Measurements from ENCODE around the gene RHOD. TPM values are rescaled to one million over a fixed set of nuclear protein-coding genes. Genes with fewer than 3 reads are reported as not detected.

The RHOD gene
- total RNA-seq, 4 donors from 2014 or later: 27.8 to 85.2 (median 56.8) TPM

GRCh38 chr11:67031791-67032561 is 24.7 kb upstream of the RHOD start:
- no peak for DNase-seq
- Histone ChIP-seq H3K9me3 (no peaks in the 10 kb centered on the region), H3K36me3 (no peaks in the 10 kb centered on the region), H3K4me3 (replicated peaks in 1 of 3) (no peak overlapping the region), H3K27me3 (no peaks in the 10 kb centered on the region), H3K27ac (no peak overlapping the region), H3K4me1 (peaks cover 0 to 11% of the 10 kb centered on the region in 2 donors)
- intact Hi-C loops (cut with DNase I): no loop called here
- TF ChIP-seq, protein P1, sequence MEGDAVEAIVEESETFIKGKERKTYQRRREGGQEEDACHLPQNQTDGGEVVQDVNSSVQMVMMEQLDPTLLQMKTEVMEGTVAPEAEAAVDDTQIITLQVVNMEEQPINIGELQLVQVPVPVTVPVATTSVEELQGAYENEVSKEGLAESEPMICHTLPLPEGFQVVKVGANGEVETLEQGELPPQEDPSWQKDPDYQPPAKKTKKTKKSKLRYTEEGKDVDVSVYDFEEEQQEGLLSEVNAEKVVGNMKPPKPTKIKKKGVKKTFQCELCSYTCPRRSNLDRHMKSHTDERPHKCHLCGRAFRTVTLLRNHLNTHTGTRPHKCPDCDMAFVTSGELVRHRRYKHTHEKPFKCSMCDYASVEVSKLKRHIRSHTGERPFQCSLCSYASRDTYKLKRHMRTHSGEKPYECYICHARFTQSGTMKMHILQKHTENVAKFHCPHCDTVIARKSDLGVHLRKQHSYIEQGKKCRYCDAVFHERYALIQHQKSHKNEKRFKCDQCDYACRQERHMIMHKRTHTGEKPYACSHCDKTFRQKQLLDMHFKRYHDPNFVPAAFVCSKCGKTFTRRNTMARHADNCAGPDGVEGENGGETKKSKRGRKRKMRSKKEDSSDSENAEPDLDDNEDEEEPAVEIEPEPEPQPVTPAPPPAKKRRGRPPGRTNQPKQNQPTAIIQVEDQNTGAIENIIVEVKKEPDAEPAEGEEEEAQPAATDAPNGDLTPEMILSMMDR (IDR thresholded peaks at IDR 0.05): no peak
- TF ChIP-seq POLR2A (IDR thresholded peaks at IDR 0.05): no peak
- WGBS, 2 donors: 83 to 84% methylated on average over 19 to 23 of the region's 23 CpGs

DNA sequence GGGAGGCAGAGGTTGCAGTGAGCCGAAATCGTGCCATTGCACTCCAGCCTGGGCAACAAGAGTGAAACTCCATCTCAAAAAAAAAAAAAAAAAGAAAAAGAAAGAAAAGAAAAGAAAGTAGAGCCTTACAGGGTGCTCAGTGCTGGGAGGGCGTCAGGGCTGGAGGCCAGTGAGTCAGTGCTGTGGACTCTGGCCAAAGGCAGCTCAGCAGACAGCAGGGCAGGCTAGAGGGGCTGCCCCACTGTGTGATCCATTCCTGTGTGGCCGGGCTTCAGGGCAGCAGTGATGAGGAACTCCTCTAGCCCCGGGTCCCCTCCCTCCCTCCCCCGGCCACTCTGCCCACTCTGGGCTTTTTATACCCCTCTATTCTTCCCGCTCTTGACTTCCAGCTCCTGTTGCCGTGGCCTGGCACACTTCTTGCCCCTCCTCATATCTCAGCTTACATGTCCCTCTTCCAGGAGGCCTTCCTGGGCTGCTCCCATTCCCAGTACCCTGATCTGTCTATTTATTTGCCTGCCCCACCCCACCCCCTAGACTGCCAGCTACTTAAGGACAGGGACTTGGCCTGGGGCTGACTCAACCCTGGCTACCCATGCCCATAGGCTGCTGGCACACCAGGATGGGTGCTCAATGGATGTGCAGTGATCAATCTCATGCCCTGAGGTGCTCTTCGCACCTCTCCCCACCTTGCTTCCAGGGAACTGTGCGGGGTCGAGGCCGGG is 23.7 kb upstream of the RHOD start:
- intact Hi-C loops (cut with DNase I): no loop called here
- DNase-seq: no peak
- Histone ChIP-seq H3K36me3 (no peaks in the 10 kb centered on the region), H3K27me3 (no peaks in the 10 kb centered on the region), H3K4me1 (peaks cover 0 to 14% of the 10 kb centered on the region in 2 donors), H3K9me3 (no peaks in the 10 kb centered on the region), H3K27ac (no peak overlapping the region), H3K4me3 (replicated peaks in 1 of 3) (no peak overlapping the region)
- TF ChIP-seq POLR2A (IDR thresholded peaks at IDR 0.05): no peak
- TF ChIP-seq, protein P1 (IDR thresholded peaks at IDR 0.05): no peak
- WGBS, 2 donors: 72 to 76% methylated on average over 8 to 12 of the region's 12 CpGs

GRCh38 chr11:67033661-67034166 is 22.9 kb upstream of the RHOD start:
- Histone ChIP-seq H3K27me3 (no peaks in the 10 kb centered on the region), H3K27ac (no peak overlapping the region), H3K4me1 (peaks cover 0 to 14% of the 10 kb centered on the region in 2 donors), H3K9me3 (no peaks in the 10 kb centered on the region), H3K4me3 (replicated peaks in 1 of 3) (no peak overlapping the region), H3K36me3 (no peaks in the 10 kb centered on the region)
- DNase-seq: no peak
- intact Hi-C loops (cut with DNase I): no loop called here
- TF ChIP-seq, protein P1 (IDR thresholded peaks at IDR 0.05): no peak
- no peak for TF ChIP-seq POLR2A (IDR thresholded peaks at IDR 0.05)
- 52 to 57% methylated on average over 7 to 8 of the region's 8 CpGs for WGBS, 2 donors

DNA sequence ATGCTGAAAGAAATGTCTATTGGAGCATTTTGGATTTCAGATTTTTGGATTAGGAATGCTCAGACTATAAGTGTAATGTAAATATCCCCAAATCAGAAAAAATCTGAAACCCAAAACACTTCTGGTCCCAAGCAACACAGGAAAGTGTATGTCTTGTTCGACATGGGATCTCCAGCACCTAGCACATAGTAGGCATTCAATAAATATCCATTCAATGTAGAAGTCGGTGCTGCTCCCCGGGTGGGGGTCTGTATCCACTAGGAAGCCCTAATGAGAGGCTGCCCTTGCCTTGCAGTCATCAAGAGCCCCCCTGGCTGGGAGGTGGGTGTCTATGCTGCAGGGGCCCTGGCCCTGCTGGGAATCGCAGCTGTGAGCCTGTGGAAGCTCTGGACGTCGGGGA is 22.3 kb upstream of the RHOD start:
- H3K36me3 ChIP-seq: no peaks in the 10 kb centered on the region
- no peak overlapping the region for H3K4me3 ChIP-seq (replicated peaks in 1 of 3)
- no peak for DNase-seq
- no peaks in the 10 kb centered on the region for H3K9me3 ChIP-seq
- no peak overlapping the region for H3K27ac ChIP-seq
- H3K27me3 ChIP-seq: no peaks in the 10 kb centered on the region
- intact Hi-C loops (cut with DNase I): no loop called here
- WGBS, 2 donors: 70 to 91% methylated on average over 4 to 6 of the region's 6 CpGs
- TF ChIP-seq, protein P1 (IDR thresholded peaks at IDR 0.05): no peak
- TF ChIP-seq POLR2A (IDR thresholded peaks at IDR 0.05): no peak
- peaks cover 0 to 14% of the 10 kb centered on the region in 2 donors for H3K4me1 ChIP-seq

- intact Hi-C loops (cut with DNase I): no loop called here
- no peak overlapping the region for H3K4me3 ChIP-seq (replicated peaks in 1 of 3)
- H3K4me1 ChIP-seq: peaks cover 0 to 3% of the 10 kb centered on the region in 2 donors
- 75% methylated on average over 10 to 12 of the region's 12 CpGs for WGBS, 2 donors
- H3K27ac ChIP-seq: no peak overlapping the region
- DNase-seq: no peak
- H3K27me3 ChIP-seq: no peaks in the 10 kb centered on the region
- H3K9me3 ChIP-seq: no peaks in the 10 kb centered on the region
- TF ChIP-seq, protein P1 (IDR thresholded peaks at IDR 0.05): no peak
- TF ChIP-seq POLR2A (IDR thresholded peaks at IDR 0.05): no peak
- no peaks in the 10 kb centered on the region for H3K36me3 ChIP-seq
Observed at GRCh38 chr11:67040147-67040546, 16.5 kb upstream of the RHOD start.
